Measurements from ENCODE around the gene KTN1.

Gene KTN1

GRCh38 chr14:55718551-55718950 lies 138.5 kb downstream of the KTN1 start:
- DNase-seq: no peak

DNA sequence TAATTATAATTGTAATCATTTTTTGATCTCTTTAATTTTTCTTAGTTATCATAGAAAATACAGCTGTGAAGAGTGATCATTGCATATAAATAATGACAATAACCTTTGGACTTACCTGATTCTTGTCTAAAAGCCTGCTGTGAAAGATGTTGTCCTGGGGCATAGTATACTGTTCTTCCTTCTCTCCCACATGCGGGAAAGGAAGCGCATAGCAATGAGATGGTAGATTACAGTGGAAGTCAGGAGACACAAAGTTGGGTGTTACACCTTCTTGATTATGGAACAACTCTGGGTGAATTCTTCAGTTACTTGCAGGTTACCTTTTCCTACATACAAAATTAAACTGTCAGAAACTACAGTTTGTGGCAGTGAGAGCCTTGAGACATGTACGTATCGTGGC lies 140.8 kb downstream of the KTN1 start:
- no peak for DNase-seq

DNA sequence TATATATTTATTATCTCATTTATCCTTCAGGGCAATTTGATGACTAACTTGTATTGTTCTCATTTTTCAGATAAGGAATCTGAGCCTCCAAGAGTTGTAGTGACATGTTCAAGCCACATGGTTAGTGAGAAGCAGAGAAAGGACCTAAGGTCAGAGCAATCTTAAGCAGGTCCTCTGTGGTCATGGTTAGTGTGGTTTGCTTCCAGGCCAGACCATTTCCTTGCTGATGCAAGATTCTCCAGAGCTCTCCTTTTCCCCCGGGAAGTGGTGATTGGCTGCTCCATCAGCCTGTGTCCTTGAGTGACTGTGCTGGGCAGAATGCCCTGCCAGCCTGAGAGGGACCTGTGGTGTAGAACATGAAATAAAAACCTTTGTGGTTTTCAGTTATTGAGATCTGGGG lies 141.3 kb downstream of the KTN1 start:
- no peak for DNase-seq

DNA sequence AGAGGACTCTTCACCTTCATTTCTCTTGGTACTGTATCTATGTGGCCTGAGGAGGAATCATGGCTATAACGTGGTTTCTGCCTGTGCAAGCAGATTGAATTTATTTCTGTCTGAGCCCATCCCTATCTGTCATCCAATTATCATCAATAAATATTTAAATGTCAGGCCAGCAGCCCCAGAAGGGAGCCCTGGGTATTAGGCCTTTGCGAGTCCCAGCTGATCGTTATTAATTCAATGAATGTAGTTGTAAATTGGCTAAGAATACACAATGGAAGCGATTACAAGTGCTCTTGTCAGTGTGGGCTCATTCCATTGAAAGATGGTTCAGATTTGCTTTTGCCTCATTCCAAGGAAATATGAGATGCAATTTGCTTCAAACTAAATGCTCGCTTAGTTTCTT lies 142.0 kb downstream of the KTN1 start:
- DNase-seq: no peak

DNA sequence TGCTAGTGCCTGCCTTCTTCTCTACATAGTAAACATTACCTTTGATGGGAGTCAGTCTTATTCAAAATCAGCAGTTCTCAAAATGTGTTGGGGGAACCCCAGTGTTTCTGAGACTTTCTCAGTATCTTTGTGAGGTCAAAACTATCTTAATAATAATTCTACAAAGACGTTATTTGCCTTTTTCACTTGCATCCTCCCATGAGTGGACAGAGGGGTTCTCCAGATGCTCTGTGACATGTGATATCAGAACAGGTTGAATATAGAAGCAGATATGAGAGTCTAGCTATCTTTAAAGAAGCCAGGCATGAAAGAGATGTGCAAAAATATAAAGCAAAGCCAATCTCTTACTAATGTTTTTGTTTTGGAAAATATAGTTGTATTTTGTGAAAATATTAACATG lies 144.7 kb downstream of the KTN1 start:
- no peak for DNase-seq

- no peak for DNase-seq
Observed at GRCh38 chr14:55730592-55731310, 150.7 kb downstream of the KTN1 start.

DNA sequence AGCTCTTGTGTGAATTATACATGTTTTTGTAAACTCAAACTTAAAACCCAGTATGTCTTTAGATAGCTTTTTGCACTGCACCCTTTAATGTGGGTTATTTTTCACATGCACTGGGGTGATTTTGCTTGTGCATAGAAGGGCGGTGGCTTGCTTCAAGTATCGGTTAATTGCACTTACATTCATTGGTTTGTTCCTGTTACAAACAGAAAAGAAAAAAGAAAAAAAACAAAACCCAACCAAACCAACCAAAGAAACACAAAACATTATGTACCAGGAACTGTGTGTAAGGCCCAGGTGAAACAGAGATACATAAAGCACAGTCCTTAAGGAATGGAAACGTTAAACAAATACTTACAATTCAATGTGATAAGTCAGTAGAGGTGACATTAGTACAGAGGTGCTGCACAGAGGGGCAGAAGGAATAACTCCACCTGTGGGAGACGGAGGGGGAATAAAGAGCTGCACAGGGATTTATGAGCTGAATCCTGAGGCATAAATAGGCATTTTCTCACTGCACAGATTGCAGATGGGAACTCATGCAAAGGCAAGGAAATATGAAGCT lies 151.4 kb downstream of the KTN1 start:
- no peak for DNase-seq

GRCh38 chr14:55731881-55732498 lies 152.0 kb downstream of the KTN1 start:
- DNase-seq: peak; percentile 47

GRCh38 chr14:55733599-55733998 lies 153.6 kb downstream of the KTN1 start:
- no peak for DNase-seq
